ENCODE results near the gene OR7G3. TPM values are rescaled to one million over a fixed set of nuclear protein-coding genes. Genes with fewer than 3 reads are reported as not detected.
A peak's percentile ranks its signal among the peaks of the same experiment; 100 is the strongest.

The OR7G3 gene
- total RNA-seq = not detected

DNA sequence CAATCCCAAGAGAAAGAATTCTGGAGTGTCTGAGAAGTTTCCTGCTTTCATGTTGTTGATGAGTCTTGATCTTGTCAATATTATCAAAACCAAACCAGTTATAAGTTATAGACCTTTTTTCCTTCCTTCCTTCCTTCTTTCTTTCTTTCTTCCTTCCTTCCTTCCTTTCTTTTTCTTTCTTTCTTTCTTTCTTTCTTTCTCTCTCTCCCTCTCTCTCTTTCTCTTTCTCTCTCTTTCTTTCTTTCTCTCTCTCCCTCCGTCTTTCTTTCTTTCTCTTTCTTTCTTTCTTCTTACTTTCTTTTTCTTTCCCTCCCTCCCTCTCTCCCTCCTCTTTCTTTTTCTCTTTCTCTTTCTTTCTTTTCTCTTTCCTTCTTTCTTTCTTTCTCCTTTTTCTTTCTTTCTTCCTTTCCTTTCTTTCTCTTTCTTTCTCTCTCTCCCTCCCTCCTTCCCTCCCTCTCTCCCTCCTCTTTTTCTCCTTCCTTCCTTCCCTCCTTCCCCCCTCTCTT is at the start of gene OR7G3:
OR7G3 (minus strand) TSS at position 51 of the 506 bp plus-strand sequence; CDS start at position 51, 0 bp downstream.
- Histone ChIP-seq H3K27me3 (ENCODE audit: insufficient read depth, low read length) (no peaks in the 10 kb centered on the region), H3K4me1 (ENCODE audit: insufficient read depth, low read length) (no peaks in the 10 kb centered on the region), H3K9me3 (ENCODE audit: low read depth, low read length) (no peaks in the 10 kb centered on the region), H3K4me3 (ENCODE audit: low read length) (no peak within 1 kb of the TSS)

DNA sequence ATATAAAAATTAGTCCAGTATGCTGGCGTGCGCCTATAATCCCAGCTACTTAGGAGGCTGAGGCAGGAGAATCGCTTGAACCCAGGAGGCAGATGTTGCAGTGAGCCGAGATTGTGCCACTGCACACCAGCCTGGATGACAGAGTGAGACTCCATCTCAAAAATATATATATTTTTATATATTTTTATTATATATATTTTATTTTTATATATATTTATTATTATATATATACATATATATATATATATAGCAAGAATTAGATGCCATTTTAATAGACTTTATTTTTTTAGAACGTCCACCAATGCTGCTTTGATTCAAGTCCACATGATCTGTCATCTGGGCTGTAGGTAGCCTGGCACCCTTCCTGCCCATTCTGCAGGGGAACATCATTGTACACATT is 48.6 kb upstream of the OR7G3 start:
- Histone ChIP-seq H3K9me3 (ENCODE audit: low read depth, low read length) (no peaks in the 10 kb centered on the region), H3K27me3 (ENCODE audit: insufficient read depth, low read length) (no peaks in the 10 kb centered on the region)

DNA sequence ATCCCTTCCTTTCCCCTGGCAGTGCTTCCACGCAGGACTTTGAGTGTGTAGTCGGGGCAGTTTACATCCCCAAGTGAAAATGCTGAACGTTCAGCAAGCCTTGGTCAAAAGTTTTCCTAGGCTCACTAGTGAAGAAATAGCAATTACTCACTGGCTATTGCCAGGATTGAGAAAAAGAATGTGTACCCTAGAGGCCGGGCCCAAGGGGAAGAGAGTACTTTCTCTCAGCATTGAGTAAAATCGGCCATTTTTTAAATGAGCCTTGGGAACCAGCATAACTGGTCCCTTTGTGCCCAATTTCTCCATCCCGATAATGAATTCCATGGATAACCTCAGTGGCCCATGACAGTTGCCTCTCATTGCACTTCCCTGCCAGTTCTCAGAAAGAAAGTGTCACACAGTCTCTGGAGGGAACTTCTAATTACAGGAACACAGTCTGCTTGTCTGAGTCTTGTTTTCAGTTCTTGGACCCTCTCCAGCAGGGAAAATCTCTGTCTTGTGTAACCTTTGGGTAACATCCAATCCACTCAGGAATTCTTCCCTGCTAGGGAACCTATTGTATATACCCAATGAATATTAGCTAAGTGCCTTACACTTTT is 44.7 kb upstream of the OR7G3 start:
- H3K27me3 ChIP-seq (ENCODE audit: insufficient read depth, low read length) = no peaks in the 10 kb centered on the region
- H3K9me3 ChIP-seq (ENCODE audit: low read depth, low read length) = no peaks in the 10 kb centered on the region
- no peaks in the 10 kb centered on the region for H3K4me1 ChIP-seq (ENCODE audit: insufficient read depth, low read length)
- H3K4me3 ChIP-seq (ENCODE audit: low read length) = no peak overlapping the region

More for the DNA sequence above, 48.6 kb upstream of the OR7G3 start:
- H3K4me1 ChIP-seq (ENCODE audit: insufficient read depth, low read length) = no peaks in the 10 kb centered on the region
- H3K4me3 ChIP-seq (ENCODE audit: low read length) = no peak overlapping the region

DNA sequence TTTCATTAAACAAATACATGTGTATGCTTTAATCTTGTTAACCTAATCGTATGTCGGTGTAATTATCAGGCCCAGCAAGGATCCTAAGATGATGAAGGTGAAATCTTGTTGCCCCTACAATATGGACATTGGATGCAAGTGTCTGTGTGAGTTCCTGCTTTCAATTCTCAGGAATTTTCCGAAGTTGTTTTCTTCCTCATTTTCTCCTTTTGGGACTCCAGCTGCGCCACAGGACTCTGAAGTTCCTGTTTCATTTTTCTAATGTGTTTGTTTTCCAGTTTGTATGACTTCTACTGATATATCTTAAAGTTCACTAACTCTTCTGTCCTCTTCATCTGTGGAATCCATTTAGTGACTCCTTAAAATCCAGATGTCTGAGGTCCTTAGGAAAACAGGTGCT is 40.1 kb upstream of the OR7G3 start:
- Histone ChIP-seq H3K27me3 (ENCODE audit: insufficient read depth, low read length) (no peaks in the 10 kb centered on the region), H3K4me3 (ENCODE audit: low read length) (no peak overlapping the region), H3K9me3 (ENCODE audit: low read depth, low read length) (no peaks in the 10 kb centered on the region), H3K4me1 (ENCODE audit: insufficient read depth, low read length) (no peaks in the 10 kb centered on the region)

DNA sequence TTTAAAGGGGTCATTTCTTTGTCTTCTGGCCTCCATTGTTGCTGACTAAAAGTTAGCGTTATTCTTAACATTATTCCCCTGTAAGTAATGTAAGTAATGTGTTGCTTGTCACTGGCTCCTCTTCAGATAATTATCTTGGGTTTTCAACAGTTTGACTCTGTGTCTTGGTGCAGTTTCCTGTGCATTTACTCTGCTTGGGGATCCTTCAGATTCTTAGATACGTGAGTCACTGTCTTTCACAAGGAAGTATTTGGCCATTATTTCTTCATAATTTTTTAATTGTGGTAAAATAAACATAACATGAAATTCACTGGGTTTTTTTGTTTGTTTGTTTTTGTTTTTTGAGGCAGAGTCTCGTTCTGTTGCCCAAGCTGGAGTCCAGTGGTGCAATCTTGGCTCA is 38.5 kb upstream of the OR7G3 start:
- Histone ChIP-seq H3K4me1 (ENCODE audit: insufficient read depth, low read length) (no peaks in the 10 kb centered on the region), H3K9me3 (ENCODE audit: low read depth, low read length) (no peaks in the 10 kb centered on the region), H3K4me3 (ENCODE audit: low read length) (no peak overlapping the region), H3K27me3 (ENCODE audit: insufficient read depth, low read length) (no peaks in the 10 kb centered on the region)

DNA sequence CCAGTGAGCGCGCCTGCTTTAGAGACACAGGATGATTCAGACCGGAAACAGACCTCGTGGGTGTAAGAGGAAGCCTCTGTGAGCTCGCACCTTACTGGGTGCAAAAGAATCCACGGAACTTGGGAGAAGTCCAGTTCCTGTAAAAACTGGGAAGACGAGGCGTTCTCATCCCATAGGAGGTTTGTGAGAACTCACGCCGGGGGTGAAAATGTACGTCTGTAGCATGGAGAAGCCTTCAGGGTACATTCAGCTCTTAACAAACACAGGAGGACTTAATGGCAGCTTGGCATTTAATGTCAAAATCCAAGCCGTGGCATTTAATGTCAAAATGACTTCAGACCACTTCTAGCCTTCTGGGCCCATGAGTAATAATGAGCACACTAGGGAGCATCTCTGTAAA is 34.7 kb upstream of the OR7G3 start:
- Histone ChIP-seq H3K9me3 (ENCODE audit: low read depth, low read length) (no peaks in the 10 kb centered on the region), H3K4me3 (ENCODE audit: low read length) (no peak overlapping the region), H3K27me3 (ENCODE audit: insufficient read depth, low read length) (no peaks in the 10 kb centered on the region), H3K4me1 (ENCODE audit: insufficient read depth, low read length) (no peaks in the 10 kb centered on the region)

DNA sequence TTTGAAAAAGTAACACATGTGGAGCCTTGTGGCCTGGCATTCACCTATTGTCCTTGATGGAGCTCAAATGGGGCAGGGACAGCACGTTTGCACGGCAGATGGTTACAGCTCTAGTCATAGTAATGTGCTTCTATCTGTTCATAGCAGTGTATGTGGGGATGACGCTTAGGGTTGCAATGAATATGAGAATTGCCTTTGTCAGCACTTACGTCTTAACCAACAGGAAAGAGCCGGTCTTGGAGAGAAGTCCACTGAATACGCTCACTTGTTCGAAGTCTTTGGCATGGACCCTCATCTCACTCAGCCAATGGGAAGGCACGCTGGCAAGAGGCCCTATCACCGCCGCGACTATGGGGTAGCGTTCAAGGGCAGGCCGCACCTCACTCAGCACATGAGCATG is 33.1 kb upstream of the OR7G3 start:
- no peaks in the 10 kb centered on the region for H3K9me3 ChIP-seq (ENCODE audit: low read depth, low read length)
- peaks cover 9% of the 10 kb centered on the region for H3K4me1 ChIP-seq (ENCODE audit: insufficient read depth, low read length)
- no peak overlapping the region for H3K4me3 ChIP-seq (ENCODE audit: low read length)
- no peaks in the 10 kb centered on the region for H3K27me3 ChIP-seq (ENCODE audit: insufficient read depth, low read length)

DNA sequence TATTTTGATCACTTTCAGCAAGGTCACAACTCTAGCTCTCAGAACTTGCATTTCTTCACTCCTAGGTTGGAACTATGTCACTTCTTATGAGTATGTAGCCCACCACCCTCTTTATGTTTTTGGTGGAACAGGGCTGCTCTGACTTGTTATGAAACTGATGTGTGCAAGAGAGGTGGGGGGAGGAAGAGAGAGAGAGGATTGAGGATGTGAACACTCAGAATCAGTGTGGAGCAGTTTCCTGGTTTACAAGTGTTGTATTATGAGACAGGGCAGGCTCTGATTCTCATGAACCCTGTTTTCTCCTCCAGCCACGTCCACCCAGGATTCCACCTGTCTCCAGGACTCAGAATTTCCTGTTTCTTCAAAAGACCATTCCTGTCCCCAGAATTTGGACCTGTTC is 29.6 kb upstream of the OR7G3 start:
- H3K27me3 ChIP-seq (ENCODE audit: insufficient read depth, low read length) = no peaks in the 10 kb centered on the region
- H3K9me3 ChIP-seq (ENCODE audit: low read depth, low read length) = peaks cover 5% of the 10 kb centered on the region
- peaks cover 9% of the 10 kb centered on the region for H3K4me1 ChIP-seq (ENCODE audit: insufficient read depth, low read length)
- no peak overlapping the region for H3K4me3 ChIP-seq (ENCODE audit: low read length)

DNA sequence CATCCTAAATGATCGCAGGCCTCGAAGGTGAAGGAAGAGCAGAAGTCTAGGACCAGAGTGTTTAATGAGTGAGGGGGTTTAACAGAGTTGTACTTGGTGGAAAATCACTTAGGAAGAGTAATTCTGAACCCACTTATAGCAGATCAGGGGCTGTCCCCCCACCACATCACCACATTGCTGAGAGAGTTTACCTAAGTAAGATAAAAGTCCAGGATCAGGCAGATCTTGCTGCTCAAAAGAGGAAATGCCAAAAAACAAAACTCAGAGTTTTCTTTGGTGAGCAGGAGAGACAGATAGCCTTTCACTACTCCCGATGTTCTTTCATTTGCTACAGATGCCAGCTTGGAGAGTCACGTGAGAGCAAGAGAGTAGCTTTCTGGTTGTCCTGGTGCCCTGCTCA is 28.8 kb upstream of the OR7G3 start:
- H3K4me1 ChIP-seq (ENCODE audit: insufficient read depth, low read length) = peaks cover 11% of the 10 kb centered on the region
- peaks cover 5% of the 10 kb centered on the region for H3K9me3 ChIP-seq (ENCODE audit: low read depth, low read length)
- no peaks in the 10 kb centered on the region for H3K27me3 ChIP-seq (ENCODE audit: insufficient read depth, low read length)
- no peak overlapping the region for H3K4me3 ChIP-seq (ENCODE audit: low read length)

DNA sequence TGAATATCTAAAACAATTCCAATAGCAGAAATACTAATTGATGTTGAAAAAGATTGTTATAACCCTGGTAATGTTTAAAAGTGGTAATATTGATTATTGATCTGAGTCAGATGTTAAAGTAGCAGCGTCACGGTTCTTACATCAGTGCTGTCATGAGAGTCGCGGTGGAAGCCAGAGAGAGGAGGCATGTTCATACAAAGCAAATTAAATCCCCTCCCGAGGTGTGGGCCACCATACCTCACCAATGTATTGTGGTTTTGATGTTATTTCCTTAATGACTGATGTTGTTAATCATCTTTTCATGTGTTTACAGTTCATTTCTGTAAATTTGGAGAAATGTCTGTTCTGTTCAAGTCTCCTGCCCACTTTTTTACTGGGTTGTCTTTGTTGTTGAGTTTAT is 24.6 kb upstream of the OR7G3 start:
- peaks cover 18% of the 10 kb centered on the region for H3K4me1 ChIP-seq (ENCODE audit: insufficient read depth, low read length)
- no peak overlapping the region for H3K4me3 ChIP-seq (ENCODE audit: low read length)
- no peaks in the 10 kb centered on the region for H3K27me3 ChIP-seq (ENCODE audit: insufficient read depth, low read length)
- peaks cover 5% of the 10 kb centered on the region for H3K9me3 ChIP-seq (ENCODE audit: low read depth, low read length)

DNA sequence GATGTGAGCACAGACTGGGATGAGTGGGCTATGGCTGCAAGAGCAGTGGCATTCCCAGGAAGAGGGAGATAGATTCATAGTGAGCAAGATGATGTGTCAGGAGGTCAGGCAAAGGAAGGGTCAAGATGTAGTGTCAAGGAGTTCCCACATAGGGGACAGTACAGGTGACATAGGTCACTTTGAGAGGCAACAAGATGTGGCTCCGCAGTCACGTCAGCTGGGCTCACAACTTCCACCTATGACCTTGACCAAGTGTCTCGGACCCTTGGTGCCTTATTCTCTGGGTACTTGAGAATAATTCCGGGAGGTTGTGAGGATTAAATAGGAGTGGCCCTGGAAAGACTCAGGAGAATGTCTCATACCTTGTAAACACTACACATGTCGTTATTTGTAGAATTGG is 23.9 kb upstream of the OR7G3 start:
- no peaks in the 10 kb centered on the region for H3K27me3 ChIP-seq (ENCODE audit: insufficient read depth, low read length)
- peaks cover 13% of the 10 kb centered on the region for H3K4me1 ChIP-seq (ENCODE audit: insufficient read depth, low read length)
- H3K9me3 ChIP-seq (ENCODE audit: low read depth, low read length) = peaks cover 6% of the 10 kb centered on the region
- no peak overlapping the region for H3K4me3 ChIP-seq (ENCODE audit: low read length)

DNA sequence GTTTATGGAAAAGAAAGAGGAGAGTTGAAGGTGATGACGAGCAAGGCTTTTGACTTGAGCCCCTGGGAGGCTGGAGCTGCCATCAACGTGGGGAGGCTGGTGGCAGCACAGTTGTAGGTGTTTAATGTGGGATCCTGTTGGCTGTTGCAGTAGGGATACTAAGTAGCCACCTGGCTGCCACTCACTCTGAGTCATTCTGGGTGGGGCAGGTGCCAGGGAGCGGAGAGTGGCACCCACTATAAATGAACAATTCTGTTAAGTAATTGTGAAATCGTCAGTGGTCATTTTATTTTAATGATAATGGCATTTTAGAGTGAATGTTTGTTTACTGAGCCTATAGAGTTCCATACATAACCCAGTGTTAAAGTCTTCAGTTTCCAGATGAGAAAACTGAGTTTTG is 23.2 kb upstream of the OR7G3 start:
- Histone ChIP-seq H3K4me1 (ENCODE audit: insufficient read depth, low read length) (peaks cover 9% of the 10 kb centered on the region), H3K4me3 (ENCODE audit: low read length) (no peak overlapping the region), H3K27me3 (ENCODE audit: insufficient read depth, low read length) (no peaks in the 10 kb centered on the region), H3K9me3 (ENCODE audit: low read depth, low read length) (peaks cover 13% of the 10 kb centered on the region)

DNA sequence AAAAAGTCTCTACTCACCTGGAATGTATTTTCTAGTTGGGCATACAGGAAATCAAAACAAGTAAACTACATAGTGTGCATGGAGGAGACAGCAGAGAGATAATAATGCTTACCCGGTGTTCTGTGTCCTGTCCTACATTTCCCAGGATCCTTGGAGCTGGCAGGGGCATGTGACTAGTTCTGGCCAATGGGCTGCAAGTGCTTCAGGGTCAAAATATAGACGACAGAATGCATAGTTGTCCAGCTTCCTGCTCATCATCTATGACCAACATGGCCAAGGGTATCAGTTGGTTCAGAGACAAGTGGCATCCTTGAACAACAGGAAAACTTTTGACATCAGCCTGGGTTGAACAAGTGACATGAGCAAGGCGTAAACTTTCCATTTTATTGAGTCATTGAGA is 21.9 kb upstream of the OR7G3 start:
- peaks cover 16% of the 10 kb centered on the region for H3K9me3 ChIP-seq (ENCODE audit: low read depth, low read length)
- H3K27me3 ChIP-seq (ENCODE audit: insufficient read depth, low read length) = no peaks in the 10 kb centered on the region
- H3K4me3 ChIP-seq (ENCODE audit: low read length) = no peak overlapping the region
- H3K4me1 ChIP-seq (ENCODE audit: insufficient read depth, low read length) = peaks cover 9% of the 10 kb centered on the region

DNA sequence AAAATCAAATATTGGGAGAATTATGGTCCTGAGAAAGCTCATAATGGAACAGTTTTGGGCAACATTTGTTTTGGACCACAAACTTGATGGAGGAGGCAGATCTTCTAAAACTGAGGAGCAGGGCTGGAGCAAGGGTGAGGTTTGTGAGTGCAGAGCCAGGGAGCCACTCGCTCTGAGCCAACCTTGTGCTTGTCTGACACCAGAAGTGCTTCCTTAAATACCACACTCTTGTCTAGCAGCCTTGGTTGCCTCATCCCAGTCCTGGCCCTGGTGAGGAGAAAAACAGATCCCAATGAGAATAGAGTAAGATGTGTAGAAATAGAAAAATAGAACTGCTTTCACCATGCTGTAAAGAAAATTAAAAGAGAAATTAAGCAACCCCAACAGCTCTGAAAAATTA is 20.1 kb upstream of the OR7G3 start:
- Histone ChIP-seq H3K4me1 (ENCODE audit: insufficient read depth, low read length) (peaks cover 13% of the 10 kb centered on the region), H3K9me3 (ENCODE audit: low read depth, low read length) (peaks cover 16% of the 10 kb centered on the region), H3K4me3 (ENCODE audit: low read length) (no peak overlapping the region), H3K27me3 (ENCODE audit: insufficient read depth, low read length) (no peaks in the 10 kb centered on the region)

DNA sequence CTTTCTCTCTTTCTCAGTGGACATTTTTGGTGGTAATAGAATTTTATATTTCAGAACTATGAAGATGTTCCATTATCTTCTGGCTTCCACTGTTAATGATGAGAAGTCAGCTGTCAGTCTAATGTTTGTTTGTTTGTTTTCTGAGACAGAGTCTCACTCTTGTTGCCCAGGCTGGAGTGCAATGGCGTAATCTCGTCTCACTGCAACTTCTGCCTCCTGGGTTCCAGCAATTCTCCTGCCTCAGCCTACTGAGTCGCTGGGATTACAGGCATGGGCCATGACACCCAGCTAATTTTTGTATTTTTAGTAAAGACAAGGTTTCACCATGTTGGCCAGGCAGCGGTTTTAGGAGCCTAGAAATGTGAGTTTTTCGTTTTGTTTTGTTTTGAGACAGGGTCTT is 18.2 kb upstream of the OR7G3 start:
- Histone ChIP-seq H3K4me3 (ENCODE audit: low read length) (no peak overlapping the region), H3K27me3 (ENCODE audit: insufficient read depth, low read length) (no peaks in the 10 kb centered on the region), H3K4me1 (ENCODE audit: insufficient read depth, low read length) (peaks cover 17% of the 10 kb centered on the region), H3K9me3 (ENCODE audit: low read depth, low read length) (peaks cover 16% of the 10 kb centered on the region)

DNA sequence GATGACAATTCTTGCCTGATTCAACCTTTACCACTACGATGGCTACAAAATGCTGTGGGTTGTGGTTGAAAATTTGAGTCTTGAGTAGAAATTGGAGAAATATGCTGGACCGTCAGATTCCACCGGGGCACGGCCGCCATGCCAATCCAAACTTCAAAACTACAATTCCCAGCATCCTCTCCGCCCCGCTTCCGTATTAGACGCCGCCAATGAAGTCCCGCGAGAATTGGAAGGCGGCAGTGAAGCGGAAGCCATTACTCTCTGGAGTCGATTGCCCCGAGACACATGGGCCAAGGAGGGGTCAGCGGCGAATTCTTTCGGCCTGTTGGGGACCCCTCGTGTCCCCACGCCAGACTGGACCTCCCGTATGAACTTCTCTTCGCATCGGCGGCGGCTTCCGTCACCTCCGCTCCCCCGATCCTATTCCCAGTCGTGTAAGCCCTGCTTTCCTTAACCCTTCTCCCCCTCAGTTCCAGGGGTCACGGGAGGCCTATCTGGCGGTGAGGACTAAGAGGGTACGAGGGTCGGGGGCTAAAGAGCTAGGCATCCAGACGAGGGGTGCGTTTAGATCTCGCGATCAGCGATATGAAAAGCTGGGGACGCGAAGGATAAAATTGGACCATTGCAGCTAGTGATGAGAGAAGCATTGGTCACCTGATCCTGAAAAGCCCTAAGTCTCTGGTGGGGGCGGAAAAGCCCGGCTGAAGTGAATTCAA is 13.6 kb upstream of the OR7G3 start, which contains the start of gene ZNF317:
ZNF317 (plus strand) TSS at position 239 of the 716 bp plus-strand sequence. CDS start 15,620 bp downstream, outside the sequence.
- peaks cover 19% of the 10 kb centered on the region for H3K4me1 ChIP-seq (ENCODE audit: insufficient read depth, low read length)
- peaks cover 12% of the 10 kb centered on the region for H3K9me3 ChIP-seq (ENCODE audit: low read depth, low read length)
- H3K27me3 ChIP-seq (ENCODE audit: insufficient read depth, low read length) = no peaks in the 10 kb centered on the region
- H3K4me3 ChIP-seq (ENCODE audit: low read length) = peak within 1 kb of the TSS; percentile 96
